GM18508 (cell line): ENCODE results near the gene ACO2.
A peak's percentile ranks its signal among the peaks of the same experiment; 100 is the strongest.
"Not testable (repeated sequence)": the region's sequence is repeated elsewhere in the genome, so short reads cannot be mapped to it uniquely, and the experiment has no call there.

Experiments
- ATAC-seq: cut with Tn5 transposase; IDR thresholded peaks from one replicate; pipeline ENCODE4 v1.9.1; 2021; ENCODE audit warnings: moderate number of reproducible peaks; ENCODE audit not compliant: insufficient read depth, unreplicated experiment

The ACO2 gene

DNA sequence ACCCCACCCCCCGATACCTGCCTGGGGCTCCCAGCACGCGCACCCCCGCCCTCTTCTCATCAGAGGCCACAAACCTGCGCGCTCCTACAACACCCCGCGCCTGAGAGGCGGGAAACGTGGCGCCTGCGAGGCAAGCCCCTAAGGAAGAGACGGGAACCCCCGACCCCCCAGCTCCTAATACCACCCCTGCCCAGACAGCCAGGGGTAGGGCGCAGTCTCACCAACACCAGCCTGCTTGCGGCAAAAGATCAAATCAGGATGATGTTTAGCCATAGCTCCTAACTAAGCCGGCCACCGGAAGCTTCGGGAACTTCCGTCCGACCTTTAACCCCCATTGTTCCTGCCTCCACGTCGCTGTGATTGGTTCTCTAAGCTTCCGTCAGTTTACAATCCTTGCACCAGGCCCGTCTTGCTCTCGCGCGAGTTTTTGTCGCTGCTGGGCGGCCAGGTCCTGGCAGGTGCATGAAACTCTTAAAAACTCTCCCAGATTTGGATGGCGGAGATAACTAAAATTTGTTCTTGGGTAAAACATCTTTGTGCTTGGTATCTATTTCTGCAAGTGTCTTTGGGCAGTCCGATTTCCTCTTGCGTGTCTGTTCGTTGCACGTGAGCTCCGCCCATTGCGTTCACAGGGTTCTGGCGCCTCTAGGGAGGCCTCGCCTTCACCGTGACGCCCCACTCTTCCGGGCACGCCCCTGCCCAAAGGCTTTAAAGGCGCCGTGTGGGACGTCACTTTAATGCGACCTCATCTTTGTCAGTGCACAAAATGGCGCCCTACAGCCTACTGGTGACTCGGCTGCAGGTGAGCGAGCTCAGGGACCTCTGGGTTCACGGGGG is at the start of gene ACO2, which contains the start of gene PHF5A:
ACO2 (plus strand) TSS at position 737 of the 837 bp plus-strand sequence; CDS start at position 767, 30 bp downstream.
PHF5A (minus strand) TSS at position 312 of the 837 bp plus-strand sequence; CDS start at position 273, 39 bp downstream.
- ATAC-seq, result peak; percentile 63

DNA sequence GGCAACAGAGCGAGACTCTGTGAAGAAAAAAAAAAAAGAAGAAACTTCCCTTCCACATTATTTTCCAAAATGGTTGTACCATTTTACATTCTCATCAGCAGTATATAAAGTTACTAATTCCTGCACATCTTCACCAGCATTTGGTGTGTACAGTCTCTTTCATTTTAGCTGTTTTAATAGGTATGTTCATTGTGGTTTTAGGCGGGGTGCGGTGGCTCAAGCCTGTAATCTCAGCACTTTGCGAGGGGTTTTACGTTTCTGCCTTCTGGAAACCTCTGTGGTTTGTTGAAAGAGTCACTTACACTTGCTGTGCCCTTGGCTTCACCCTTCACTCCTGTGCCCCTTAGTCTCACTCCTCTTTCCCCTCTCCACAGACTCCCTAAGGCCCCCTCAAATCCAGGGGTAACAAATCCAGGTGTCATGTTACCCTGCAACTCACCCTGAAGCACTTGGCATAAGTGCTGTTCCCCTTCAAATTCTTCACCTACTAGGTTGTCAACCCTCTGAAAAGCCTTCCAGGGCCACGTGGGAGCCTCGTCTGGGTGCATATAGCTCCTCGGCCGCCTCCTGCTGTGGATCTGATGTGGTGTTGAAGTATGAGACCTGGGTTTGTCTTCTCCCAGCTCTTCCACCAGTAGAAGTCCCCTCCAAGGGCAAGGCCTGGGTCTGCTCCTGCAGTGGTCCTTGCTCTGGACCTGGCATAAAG is 43.1 kb upstream of the ACO2 start:
- no peak for ATAC-seq

DNA sequence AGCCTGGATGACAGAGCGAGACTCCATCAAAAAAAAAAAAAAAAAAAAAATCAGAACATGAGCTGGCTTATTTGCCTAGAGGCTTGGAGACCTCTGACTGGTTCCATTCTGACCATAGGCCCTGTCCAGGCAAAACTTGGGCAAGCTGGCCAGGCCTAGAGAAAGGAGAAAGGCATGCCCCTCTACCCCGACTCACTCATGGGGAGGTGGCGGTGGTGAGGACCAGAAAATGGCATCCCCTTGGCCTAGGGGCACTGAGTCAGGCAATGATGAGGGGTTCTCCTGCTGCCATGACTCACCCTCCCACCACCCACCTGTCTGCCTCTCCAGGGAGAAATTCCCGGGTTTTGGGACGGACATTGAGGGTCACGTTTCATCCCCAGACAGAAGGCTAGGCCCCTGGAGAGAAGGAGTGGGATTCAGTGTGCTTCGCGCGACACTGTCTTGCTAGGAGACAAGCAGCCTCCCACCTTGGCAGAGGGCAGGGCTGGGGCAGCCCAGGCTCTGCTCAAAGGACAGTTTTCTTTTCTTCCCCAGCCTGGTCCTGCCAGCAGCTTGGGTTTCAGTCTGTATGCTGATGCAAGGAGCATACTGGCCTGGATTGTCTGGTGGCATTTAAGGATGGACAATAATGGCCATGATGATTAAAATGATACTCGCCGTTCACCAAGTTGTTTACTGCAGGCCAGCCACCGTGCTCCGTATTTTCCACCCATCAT is 39.5 kb upstream of the ACO2 start:
- no peak for ATAC-seq

DNA sequence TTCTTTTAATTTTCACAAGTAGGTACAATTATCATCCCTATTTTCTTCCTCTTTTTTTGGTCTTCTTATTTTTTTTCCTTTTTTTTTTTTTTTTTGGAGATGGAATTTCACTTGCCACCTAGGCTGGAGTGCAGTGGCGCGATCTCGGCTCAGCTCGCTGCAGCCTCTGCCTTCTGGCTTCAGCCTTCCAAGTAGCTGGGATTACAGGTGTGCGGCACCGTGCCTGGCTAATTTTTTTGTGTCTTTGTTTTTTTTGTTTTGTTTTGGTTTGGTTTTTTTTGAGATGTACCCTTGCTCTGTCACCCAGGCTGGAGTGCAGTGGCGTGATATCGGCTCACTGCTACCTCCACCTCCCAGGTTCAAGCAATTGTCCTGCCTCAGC is 39.0 kb upstream of the ACO2 start:
- ATAC-seq, result no peak

DNA sequence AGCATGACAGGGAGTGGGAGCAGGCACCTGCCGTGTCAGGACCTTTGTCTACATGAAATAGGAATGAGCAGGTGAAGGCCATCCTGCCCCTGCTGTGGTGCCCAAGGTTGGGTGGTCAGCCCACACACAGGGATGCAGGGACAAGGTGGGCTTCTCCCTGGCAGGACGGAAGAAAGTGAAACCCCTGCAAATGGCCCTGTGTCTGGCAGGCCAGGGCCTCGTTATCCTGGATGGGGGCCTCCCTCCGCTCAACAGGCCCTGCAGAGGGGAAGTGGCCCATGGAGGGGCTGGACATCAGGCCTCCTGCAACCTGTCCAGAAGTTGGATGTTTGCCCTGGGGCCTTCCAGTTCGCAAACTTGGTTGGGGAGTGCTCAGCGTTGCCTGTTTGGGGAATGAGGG is 37.3 kb upstream of the ACO2 start:
- no peak for ATAC-seq

DNA sequence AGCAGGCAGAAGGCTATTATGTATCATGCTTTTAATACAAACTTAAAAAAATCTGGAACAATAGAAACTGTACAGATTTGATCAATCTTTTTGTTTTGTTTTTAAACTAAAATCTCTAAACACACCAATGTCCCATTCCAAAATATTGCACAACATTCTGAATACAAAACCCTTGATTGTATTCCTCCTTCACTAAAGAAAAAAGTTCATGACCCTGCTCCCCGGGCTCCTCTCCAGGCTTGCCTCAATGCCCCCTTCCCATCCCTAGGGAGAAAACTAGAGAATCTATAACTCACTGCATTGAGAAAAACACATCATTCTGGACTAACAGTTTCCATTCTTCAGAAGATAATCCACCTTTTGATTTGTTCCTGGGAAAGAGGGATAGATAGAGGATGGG is 35.4 kb upstream of the ACO2 start:
- not testable (repeated sequence) for ATAC-seq

DNA sequence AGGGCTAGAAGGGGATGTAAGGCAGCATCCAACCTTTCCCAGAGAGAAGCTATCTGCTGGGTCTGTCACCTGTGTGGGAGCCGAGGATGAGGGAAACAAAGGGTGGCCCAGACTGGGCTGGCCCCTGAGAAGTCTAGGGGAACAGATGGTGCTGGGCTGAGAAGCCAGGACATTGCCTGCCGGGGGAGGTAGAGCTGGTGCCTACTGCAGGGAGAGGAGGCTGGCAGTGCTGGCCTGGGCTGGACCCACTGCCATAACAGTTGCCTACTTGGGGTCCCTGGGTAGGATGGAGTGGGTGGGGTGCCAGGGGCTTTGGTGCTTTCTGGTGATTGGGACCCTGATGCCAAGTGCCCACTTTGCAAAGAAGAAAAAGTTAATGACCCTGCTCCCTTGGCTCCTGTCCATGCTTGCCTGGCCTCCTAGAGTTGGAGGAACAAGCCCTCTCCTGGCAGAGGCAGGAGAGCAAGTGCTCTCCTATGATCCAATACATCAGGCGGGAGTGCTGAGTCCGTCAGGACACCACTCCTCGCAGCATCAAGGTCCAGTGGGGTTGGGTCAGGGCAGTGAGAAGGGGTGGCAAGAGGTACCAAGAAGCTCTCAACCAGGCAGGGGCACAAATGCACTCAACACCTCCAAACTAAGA is 34.4 kb upstream of the ACO2 start:
- not testable (repeated sequence) for ATAC-seq

DNA sequence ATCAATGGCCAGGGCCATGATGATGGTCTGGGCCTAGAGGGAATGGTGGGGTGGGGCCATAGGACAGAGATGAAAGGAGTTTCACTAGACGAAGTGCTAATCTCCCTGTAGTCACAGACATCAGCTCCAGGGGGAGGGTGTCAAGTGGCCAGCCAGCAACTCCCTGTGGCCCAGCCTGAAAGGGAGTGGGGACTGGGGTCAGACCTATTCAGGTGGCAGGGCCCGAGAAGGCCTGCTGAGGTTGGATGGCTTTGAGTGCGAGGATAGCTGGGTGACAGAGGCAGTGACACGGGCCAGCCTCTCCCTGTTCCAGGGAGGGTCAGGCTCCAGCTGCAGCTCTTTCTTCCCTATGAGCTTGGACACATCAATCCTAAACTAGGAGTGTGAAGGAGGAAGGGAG is 33.4 kb upstream of the ACO2 start:
- ATAC-seq, result no peak

DNA sequence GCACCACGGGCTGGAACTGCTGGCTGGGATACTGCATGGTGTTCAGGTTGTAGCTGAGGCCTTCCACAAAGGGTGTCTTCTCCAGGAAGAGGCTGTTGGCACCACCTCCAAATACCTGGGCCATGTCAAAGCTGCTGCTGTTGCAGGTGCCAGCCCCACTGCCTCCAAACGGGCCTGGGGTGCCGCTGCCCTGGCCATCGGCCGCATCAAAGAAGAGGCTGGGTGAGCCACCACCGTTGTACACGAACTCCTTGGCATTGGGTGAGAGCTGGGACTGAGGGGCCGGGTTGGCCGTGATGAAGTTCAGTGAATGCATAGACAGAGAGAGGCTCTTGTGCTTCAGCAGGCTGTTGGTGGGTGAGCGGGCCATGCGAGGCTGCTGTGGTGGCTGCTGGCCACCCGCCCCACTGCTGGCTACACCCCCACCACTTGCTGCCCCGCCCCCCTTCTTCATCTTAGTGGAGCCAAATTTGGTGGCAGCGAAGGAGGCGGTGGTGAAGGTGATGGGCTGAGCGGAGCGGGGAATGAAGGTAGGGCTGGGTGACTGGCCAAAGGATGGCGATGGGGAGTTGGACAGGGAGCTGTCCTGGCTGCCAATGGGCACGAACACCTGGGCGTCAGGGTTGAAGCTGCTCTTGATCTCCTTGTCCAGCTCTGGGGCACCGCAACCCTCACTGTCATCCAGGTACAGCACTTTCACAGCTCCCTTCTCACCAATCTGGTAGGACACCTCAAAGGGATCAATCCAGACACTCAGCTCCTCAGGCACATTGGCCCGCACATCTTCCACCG is 32.4 kb upstream of the ACO2 start:
- no peak for ATAC-seq

DNA sequence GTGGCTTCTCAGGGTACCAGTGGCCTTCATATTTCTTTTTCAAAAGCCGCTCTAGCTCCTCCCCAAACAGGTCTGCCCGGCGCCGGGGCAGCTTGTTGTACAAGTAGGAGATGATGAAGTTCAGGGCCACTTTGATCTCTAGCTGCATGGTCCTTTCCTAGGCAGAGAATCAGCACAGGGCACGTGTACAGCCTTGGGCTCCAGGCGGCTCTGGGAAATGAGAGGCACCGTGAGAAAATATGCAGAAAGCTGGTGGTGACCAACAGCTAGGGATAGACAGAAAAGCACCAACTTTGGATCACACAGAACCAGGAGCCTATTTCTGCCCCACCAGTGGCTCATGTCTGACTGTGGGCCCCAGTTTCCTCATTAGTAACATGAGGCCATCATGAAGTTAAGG is 31.7 kb upstream of the ACO2 start:
- ATAC-seq, result no peak

DNA sequence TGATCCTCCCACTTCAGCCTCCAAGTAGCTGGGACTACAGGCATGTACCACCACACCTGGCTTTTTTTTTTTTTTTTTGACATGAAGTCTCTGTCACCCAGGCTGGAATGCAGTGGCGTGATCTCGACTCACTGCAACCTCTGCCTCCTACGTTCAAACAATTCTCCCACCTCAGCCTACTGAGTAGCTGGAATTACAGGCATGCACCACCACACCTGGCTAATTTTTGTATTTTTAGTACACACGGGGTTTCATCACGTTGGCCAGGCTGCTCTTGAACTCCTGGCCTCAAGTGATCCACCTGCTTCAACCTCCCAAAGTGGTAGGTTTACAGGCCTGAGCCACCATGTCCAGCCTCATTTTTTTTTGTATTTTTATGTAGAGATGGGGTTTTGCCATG is 28.4 kb upstream of the ACO2 start:
- not testable (repeated sequence) for ATAC-seq

DNA sequence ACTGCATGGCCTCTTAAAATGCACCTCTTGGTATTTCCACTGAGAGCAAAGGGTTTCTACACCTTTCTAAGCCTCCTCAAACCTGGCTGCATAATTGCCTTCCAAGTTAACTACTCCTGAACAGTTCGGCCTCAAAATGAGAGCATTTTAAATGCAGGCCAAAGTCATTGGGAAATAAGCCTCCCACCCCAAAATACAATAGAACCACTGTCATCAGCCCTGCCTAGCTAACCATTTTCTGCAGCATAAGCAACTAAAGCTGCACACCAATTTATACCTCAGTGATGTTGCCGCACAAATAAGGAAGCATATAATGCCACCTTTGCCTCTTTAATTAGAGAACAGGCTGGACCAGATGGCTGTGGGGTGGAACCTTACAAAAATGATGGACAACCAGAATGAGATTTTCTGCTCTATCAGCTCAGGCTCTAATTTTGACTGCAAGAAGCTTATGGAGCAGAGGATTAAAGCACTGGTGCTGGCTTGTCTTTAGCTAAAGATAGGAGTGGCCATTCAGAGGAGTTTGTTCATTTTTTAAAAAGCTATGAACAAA is 26.6 kb upstream of the ACO2 start:
- no peak for ATAC-seq

DNA sequence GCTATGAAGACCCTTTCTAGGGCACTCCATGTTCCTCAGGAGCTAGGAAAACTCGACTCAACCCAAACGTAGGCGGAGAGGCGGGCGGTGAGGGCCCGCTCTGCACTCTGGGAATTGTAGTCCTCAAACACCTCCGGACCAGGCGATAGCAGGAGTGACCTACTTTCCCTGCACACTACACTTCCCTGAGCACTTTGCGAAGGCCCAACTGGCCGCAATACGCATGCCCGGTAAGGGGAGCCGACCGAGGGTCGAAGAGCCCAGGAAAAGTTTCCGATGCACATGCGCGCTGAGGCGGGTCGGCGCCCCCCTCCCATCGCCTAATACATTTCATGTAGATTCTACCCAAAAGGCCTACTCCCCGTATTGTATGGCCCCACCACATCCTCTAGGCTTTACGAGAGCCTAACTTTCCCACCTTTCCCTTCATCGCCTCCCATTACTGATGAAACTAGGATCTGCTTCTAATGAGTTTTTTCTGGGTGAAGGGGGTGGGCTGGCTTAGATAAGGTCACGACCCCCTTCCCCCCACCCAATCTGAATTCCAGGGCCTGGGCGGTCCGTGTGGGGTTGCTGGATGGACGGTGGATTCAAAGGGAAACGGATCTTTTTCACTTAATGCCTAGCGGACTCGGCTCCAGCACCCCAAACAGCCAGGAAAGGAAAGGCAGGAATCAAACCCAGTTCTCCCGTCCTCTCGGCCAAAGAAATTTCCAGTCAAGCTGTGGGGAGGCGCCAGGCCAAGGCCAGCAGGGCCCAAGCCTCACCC is 24.4 kb upstream of the ACO2 start:
- no peak for ATAC-seq

DNA sequence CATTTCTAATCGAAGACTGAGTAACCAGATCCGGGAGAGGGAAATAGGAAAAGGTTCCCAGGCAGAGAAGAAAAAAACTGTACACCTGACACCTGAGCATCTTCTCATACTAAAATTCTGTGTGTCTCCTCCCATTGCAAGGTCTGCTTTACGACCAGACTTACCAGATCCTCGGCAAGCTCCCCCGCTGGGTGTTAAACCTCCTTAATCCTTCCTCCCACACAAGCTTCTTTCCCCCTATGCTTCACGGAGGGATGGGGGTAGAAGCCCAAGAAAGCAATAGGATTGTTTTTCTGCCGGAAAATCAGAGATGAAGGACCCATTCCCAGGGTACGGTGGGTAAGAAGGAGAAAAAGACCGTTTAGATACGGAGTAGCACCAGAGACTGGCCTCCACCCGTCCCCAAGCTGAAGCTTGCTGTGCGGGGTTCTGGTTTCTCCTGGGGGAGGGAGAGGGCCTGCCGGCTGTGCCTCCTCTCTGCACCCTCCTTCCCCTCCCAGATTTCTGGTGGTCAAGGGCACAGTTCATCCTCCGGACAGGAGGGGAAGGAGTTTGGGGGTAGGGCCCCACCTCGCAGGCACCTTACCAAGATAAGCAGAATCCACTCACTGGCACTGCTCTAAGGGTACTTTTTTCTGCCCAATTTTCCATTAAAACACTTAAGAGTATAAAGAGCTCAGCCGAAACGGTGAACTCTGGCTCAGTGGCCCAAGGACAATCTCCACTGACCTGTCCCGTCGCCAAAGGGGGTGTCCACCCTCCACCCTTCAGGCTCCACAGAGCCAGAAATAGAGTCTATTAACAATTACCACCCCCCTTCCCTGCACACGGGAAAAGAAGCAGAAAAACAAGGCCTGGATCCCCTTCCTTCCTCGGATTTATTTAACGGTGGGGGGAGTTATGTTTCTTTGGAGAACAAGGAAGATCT is 23.5 kb upstream of the ACO2 start:
- no peak for ATAC-seq

DNA sequence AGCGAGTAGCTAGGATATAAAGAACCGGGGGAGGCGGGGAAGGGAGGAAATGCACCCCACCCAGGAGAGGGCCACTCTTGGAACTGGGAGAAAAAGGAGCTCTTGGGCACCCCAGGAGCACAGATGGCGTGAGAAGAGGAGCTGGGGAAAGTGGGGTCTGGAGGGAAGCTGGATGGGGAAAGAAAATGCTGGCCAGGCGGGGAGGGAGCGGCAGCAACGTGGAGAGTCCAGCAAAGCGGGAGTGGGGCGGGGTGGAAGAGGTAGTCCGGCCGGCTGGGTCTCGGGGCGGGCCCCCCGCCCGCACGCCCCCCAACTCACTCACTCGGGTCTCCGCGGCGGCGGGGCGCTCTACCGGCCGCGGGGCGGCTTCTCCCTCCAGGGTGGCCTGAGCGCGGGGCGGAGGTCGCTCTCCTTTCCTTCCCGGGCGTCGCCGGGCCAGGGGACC is 22.8 kb upstream of the ACO2 start:
- ATAC-seq, result no peak

DNA sequence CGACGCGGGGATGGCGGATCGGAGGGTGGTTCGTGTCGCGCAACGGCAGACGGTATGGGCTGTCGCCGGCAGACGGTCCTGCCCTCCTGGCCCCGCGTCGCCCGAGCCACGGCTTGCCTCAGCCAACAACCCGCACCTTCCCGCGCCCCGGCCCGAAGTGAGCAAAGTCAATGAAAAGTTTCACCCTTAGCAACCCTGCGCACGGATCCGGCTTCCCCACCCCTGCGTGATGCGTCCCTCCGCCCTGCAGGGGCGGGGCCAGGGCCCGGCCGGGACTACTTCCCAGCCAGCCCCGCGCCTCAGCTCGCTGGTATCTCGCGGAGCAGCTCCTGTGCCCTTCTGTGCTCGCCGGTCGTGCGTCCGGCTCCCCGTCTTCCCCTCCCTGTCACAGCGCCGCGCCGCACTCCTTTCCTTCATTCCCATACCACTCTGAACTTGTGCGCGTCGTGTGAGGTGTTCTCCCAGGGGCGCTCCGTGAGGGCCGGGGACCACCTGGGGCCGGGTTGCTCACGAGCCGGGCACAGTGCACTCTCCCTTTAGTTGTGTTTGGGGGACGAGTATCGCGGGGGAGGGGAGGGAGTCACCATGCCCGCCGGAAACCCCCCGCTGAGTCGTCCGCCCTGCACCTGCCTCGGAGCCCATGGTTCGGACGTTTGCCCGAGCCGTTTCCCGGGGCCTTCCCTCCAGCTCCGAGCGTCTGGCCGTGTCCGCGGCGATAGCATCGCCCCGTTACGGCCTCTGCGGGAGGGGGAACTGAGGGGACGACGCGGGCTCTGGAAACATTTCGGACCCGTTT is 22.1 kb upstream of the ACO2 start, which contains the start of gene TOB2:
TOB2 (minus strand) TSS at position 163 of the 796 bp plus-strand sequence. CDS start 9,456 bp downstream, outside the sequence.
- no peak for ATAC-seq
